GM18526 (cell line): ENCODE data around the gene ORC4.

Source experiments
- POLR2A ChIP-seq: IDR thresholded peaks from 3 replicates; pipeline ENCODE4 v1.6.1; 2011; ENCODE audit not compliant: insufficient read length; ENCODE audit errors: extremely low read depth

Gene ORC4

GRCh38 chr2:148026573-148026972 lies 6.0 kb upstream of the ORC4 start:
- TF ChIP-seq POLR2A = no peak

- no peak for TF ChIP-seq POLR2A
These were observed 3.3 kb upstream of the ORC4 start for GRCh38 chr2:148023861-148024260.

- no peak for TF ChIP-seq POLR2A
These were observed 2.3 kb upstream of the ORC4 start for GRCh38 chr2:148022882-148023281.

- TF ChIP-seq POLR2A = no peak
These were observed 1.8 kb upstream of the ORC4 start for GRCh38 chr2:148022351-148022750.

GRCh38 chr2:148021886-148022285 lies 1.3 kb upstream of the ORC4 start:
- TF ChIP-seq POLR2A = no peak

- no peak for TF ChIP-seq POLR2A
These were observed 723 bp upstream of the ORC4 start, which contains the start of gene MBD5 for GRCh38 chr2:148021059-148021861. Gene MBD5 (plus strand): TSS chr2:148021091.

GRCh38 chr2:148014616-148015015 lies 5.9 kb downstream of the ORC4 start:
- no peak for TF ChIP-seq POLR2A

- no peak for TF ChIP-seq POLR2A
These were observed 6.7 kb downstream of the ORC4 start for GRCh38 chr2:148013876-148014275.

- no peak for TF ChIP-seq POLR2A
These were observed 13.2 kb downstream of the ORC4 start for GRCh38 chr2:148007219-148007900.

- no peak for TF ChIP-seq POLR2A
These were observed 14.1 kb downstream of the ORC4 start for GRCh38 chr2:148006249-148007007.

GRCh38 chr2:148000095-148000494 lies 20.4 kb downstream of the ORC4 start:
- no peak for TF ChIP-seq POLR2A

- no peak for TF ChIP-seq POLR2A
These were observed 21.4 kb downstream of the ORC4 start for GRCh38 chr2:147999126-147999525.

- no peak for TF ChIP-seq POLR2A
These were observed 22.3 kb downstream of the ORC4 start for GRCh38 chr2:147998203-147998602.

GRCh38 chr2:147996828-147997227 lies 23.7 kb downstream of the ORC4 start:
- no peak for TF ChIP-seq POLR2A

GRCh38 chr2:147989809-147990403 lies 30.6 kb downstream of the ORC4 start:
- TF ChIP-seq POLR2A = no peak
